A549 (cell line): ENCODE results near the gene MAP2K7. TPM values are rescaled to one million over a fixed set of nuclear protein-coding genes. Genes with fewer than 3 reads are reported as not detected.

Source experiments
- ATAC-seq, 2 experiments: fragments of 200-7000 bp in 1 of 2; fragments of >200 bp in 1 of 2; cut with Nextera tagmentation in 1 of 2; cut with Tn5 transposase in 1 of 2; 3 replicates each; pipeline versions ENCODE4 v1.8.0 to v1.9.1; 2018 to 2020; ENCODE audit warnings: mild to moderate bottlenecking in 1 of 2, moderate library complexity in 1 of 2
- CTCF ChIA-PET: fragments of 300-600 bp; sonication (Branson Sonifier 250); formaldehyde crosslinking; extraction: SDS; loops from one replicate; lab custom pipeline; 2021; ENCODE audit warnings: antibody characterized with exemption, inconsistent platforms; lab: Yijun Ruan, JAX
- POLR2A ChIA-PET: fragments of 350-600 bp; formaldehyde crosslinking; extraction: SDS; loops from one replicate; lab custom pipeline; 2021; ENCODE audit warnings: antibody characterized with exemption, inconsistent platforms; lab: Yijun Ruan, JAX
- DNase-seq, 2 experiments: peaks; one replicate each; pipeline versions ENCODE4 v3.0.0 to v3.0.0-alpha.2; 2011 to 2016; ENCODE audit warnings: low read depth in 1 of 2, low spot score in 1 of 2
- FAIRE-seq: peaks from 2 replicates; lab custom pipeline; 2011; peaks lifted over from hg19 to GRCh38; lab: Jason Lieb, UNC
- H3K27ac ChIP-seq, 2 experiments: fragments of >200 bp; sonication (Bioruptor Twin); formaldehyde crosslinking; 3 replicates each; pipeline ENCODE4 v1.5.1; 2016 to 2017
- H3K4me1 ChIP-seq: fragments of >200 bp; sonication (Bioruptor Twin); formaldehyde crosslinking; 3 replicates; pipeline ENCODE4 v1.6.1; 2016
- H3K4me2 ChIP-seq: fragments of >200 bp; sonication (Bioruptor Twin); formaldehyde crosslinking; 3 replicates; pipeline ENCODE4 v1.6.1; 2016
- H3K4me3 ChIP-seq: fragments of >200 bp; sonication (Bioruptor Twin); formaldehyde crosslinking; 3 replicates; pipeline ENCODE4 v1.5.1; 2016
- H3K9me3 ChIP-seq: fragments of >200 bp; sonication (Bioruptor Twin); formaldehyde crosslinking; 3 replicates; pipeline ENCODE4 v1.6.1; 2016
- CBX8 ChIP-seq: fragments of 200-600 bp; sonication (generic); IDR thresholded peaks from 2 replicates; pipeline ENCODE4 v1.6.1; 2016
- CHD4 ChIP-seq: fragments of 200-600 bp; sonication (generic); IDR thresholded peaks from 2 replicates; pipeline ENCODE4 v1.6.1; 2016; ENCODE audit warnings: antibody characterized with exemption, mild to moderate bottlenecking, borderline replicate concordance
- EP300 ChIP-seq, 2 experiments: fragments of >200 bp; sonication (Bioruptor Twin); formaldehyde crosslinking; IDR thresholded peaks; 2 replicates in 1 of 2; 3 replicates in 1 of 2; pipeline ENCODE4 v1.6.1; 2016 to 2017
- ESRRA ChIP-seq: fragments of 150-350 bp; IDR thresholded peaks from 2 replicates; pipeline ENCODE4 v1.6.1; 2014; ENCODE audit warnings: mild to moderate bottlenecking, low read length, borderline replicate concordance
- FOSB ChIP-seq: fragments of 250-450 bp; sonication (Bioruptor Pico); IDR thresholded peaks from 2 replicates; pipeline ENCODE4 v1.5.0; 2020; ENCODE audit warnings: mild to moderate bottlenecking, moderate library complexity
- HES2 ChIP-seq: fragments of >200 bp; sonication (Bioruptor Twin); formaldehyde crosslinking; IDR thresholded peaks from 2 replicates; pipeline ENCODE4 v1.6.1; 2016
- HOXA7 ChIP-seq: fragments of 250-450 bp; sonication (Bioruptor Pico); IDR thresholded peaks from 2 replicates; pipeline ENCODE4 v1.5.0; 2020; ENCODE audit warnings: mild to moderate bottlenecking, moderate library complexity
- KDM1A ChIP-seq: fragments of 200-600 bp; sonication (generic); IDR thresholded peaks from 2 replicates; pipeline ENCODE4 v1.6.1; 2016; ENCODE audit warnings: low read depth, mild to moderate bottlenecking
- MAFK ChIP-seq: fragments of 450-650 bp; IDR thresholded peaks from 2 replicates; pipeline ENCODE4 v1.6.1; 2014; ENCODE audit not compliant: partially characterized antibody
- NFE2L2 ChIP-seq: fragments of 150-350 bp; conservative IDR thresholded peaks from 2 replicates; pipeline ENCODE4 v1.6.1; 2014; ENCODE audit warnings: low read length
- PBX3 ChIP-seq: IDR thresholded peaks from 2 replicates; pipeline ENCODE4 v1.6.1; 2012
- POLR2A ChIP-seq: IDR thresholded peaks from 2 replicates; pipeline ENCODE4 v1.6.1; 2012; ENCODE audit warnings: mild to moderate bottlenecking, low read length
- RFX5 ChIP-seq: fragments of 450-650 bp; IDR thresholded peaks from 2 replicates; pipeline ENCODE4 v1.7.1; 2014; ENCODE audit warnings: antibody characterized with exemption, mild to moderate bottlenecking, moderate library complexity
- TP53 ChIP-seq: fragments of 250-450 bp; sonication (Bioruptor Pico); IDR thresholded peaks from 2 replicates; pipeline ENCODE4 v1.5.0; 2021; ENCODE audit warnings: mild to moderate bottlenecking, moderate library complexity
- ZC3H11A ChIP-seq: fragments of 450-650 bp; IDR thresholded peaks from 2 replicates; pipeline ENCODE4 v1.6.1; 2014; ENCODE audit warnings: antibody characterized with exemption, mild to moderate bottlenecking
- WGBS: methylation state at CpG from one replicate; pipeline ENCODE4 v1.1.6; 2017; ENCODE audit errors: missing lambda C conversion rate; 5-methylcytosine and 5-hydroxymethylcytosine counted together
- polyA plus RNA-seq, 4 experiments: library from polyadenylated mRNA; depleted of rRNA in 3 of 4; stranded (reverse); fragments of >200 nt; fragmentation: RNase III in 1 of 4; extraction: RNeasy Plus Mini Kit Qiagen cat#74134 plus additional on column Dnase treatment in 1 of 4; gene quantifications; 2 replicates in 3 of 4; 3 replicates in 1 of 4; pipeline ENCODE4 v1.2.3, GENCODE V29; 2011 to 2017
- TF ChIP-seq, protein P1 (sequence below): fragments of >200 bp; sonication (Bioruptor Twin); formaldehyde crosslinking; IDR thresholded peaks from 3 replicates; pipeline ENCODE4 v1.5.1; 2016
- TF ChIP-seq, protein P2 (sequence below): IDR thresholded peaks from 2 replicates; pipeline ENCODE4 v1.6.1; 2012
- TF ChIP-seq, protein P3 (sequence below): fragments of 200-600 bp; sonication (generic); IDR thresholded peaks from 2 replicates; pipeline ENCODE4 v1.6.1; 2016; ENCODE audit warnings: antibody characterized with exemption, mild to moderate bottlenecking, moderate library complexity

MAP2K7 gene
- polyA plus RNA-seq, 2 of the 4 experiments (the other 2 are of a cell fraction): 5.5 to 19.4 TPM

DNA sequence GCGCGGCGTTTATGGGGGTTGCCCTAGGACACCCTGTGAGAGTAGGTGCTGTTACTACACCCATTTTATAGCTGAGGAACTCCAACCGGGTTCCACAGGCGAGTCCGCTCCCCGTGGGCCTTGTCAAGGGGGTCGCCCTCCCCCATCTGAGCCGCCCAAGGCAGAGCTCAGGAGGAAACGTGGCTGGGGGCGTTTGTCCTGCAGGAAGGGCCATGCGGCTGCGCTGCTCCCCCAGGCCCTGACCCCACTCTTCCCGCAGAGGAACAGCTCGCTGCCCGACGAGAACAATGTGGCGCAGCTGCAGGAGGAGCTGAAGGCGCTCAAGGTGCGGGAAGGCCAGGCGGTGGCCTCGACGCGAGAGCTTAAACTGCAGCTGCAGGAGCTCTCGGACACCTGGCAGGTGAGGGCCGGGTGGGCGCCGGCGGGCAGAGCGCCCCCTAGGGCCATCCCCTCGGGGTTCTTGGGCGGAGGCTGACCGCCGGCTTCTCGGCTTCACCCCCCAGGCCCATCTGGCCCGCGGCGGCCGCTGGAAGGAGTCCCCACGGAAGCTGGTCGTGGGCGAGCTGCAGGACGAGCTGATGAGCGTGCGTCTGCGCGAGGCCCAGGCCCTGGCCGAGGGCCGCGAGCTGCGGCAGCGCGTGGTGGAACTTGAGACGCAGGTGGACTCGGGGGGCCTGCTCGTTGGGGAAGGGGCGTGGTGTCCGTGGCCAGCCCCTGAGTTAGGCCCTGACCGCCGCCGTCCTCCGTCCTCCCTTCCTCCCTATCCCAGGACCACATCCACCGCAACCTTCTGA, 41.9 kb upstream of the MAP2K7 start:
- no peak for TF ChIP-seq ZC3H11A
- TF ChIP-seq, protein P1, sequence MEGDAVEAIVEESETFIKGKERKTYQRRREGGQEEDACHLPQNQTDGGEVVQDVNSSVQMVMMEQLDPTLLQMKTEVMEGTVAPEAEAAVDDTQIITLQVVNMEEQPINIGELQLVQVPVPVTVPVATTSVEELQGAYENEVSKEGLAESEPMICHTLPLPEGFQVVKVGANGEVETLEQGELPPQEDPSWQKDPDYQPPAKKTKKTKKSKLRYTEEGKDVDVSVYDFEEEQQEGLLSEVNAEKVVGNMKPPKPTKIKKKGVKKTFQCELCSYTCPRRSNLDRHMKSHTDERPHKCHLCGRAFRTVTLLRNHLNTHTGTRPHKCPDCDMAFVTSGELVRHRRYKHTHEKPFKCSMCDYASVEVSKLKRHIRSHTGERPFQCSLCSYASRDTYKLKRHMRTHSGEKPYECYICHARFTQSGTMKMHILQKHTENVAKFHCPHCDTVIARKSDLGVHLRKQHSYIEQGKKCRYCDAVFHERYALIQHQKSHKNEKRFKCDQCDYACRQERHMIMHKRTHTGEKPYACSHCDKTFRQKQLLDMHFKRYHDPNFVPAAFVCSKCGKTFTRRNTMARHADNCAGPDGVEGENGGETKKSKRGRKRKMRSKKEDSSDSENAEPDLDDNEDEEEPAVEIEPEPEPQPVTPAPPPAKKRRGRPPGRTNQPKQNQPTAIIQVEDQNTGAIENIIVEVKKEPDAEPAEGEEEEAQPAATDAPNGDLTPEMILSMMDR: peak; percentile 12; the same call in 1 of the 3 replicates
- no peak for TF ChIP-seq TP53 (CRISPR knock-in tag)
- no peak for TF ChIP-seq KDM1A
- TF ChIP-seq ESRRA: no peak
- TF ChIP-seq NFE2L2: no peak
- no peak for TF ChIP-seq POLR2A
- peak overlapping the region; percentile 40 for H3K4me3 ChIP-seq
- H3K27ac ChIP-seq: peak overlapping the region in 1 of 2 experiments; percentile 51; a peak in 2 of 6 replicates
- FAIRE-seq (no peak), DNase-seq (no peak), ATAC-seq (no peak)
- POLR2A ChIA-PET: no interaction called here
- H3K9me3 ChIP-seq: no peaks in the 10 kb centered on the region
- WGBS: 59% methylated on average over 18 of the region's 63 CpGs
- H3K4me1 ChIP-seq: peaks cover 3% of the 10 kb centered on the region; the same call in 1 of the 3 replicates
- H3K4me2 ChIP-seq: peak overlapping the region; percentile 85
- CTCF ChIA-PET: interaction anchor here (1.0 to 5.2 kb wide), 4 partner anchors 7 to 56 kb away, joined by 3 to 25 read pairs (median 14); no protein-coding TSS in a partner anchor

DNA sequence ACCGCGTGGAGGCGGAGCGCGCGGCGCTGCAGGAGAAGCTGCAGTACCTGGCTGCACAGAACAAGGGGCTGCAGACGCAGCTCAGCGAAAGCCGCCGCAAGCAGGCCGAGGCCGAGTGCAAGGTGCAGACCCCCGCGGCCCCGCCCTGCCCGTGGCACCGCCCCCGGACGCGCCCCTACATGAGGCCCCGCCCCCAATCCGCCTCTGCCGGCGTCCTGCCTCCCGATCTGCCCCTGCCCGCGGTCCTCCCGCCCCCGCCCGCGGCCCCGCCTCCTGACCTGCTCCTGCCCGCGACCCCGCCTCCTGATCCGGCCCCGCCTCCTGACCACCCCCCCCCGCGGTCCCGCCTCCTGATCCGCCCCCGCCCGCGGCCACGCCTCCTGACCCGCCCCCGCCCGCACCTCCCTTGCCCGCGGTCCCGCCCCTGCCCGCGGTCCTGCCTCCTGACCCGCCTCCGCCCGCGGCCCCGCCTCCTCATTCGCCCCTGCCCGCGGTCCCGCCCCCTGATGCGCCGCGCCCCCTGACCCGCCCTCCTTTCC, 41.2 kb upstream of the MAP2K7 start:
- CTCF ChIA-PET: interaction anchor here (2.4 kb wide), 2 partner anchors 9 to 10 kb away, joined by 9 to 23 read pairs; no protein-coding TSS in a partner anchor
- FAIRE-seq: no peak
- peak; percentile 12 to 55; a peak in 3 of 6 replicates for ATAC-seq
- peak overlapping the region; percentile 40 for H3K4me3 ChIP-seq
- no CpG with 5 or more reads among the region's 67 CpGs for WGBS
- DNase-seq: peak in 1 of 2 experiments; percentile 73
- POLR2A ChIA-PET: no interaction called here
- H3K27ac ChIP-seq: peak overlapping the region in 1 of 2 experiments; percentile 51; a peak in 2 of 6 replicates
- no peak for TF ChIP-seq RFX5
- TF ChIP-seq FOSB (CRISPR knock-in tag): no peak
- no peak for TF ChIP-seq KDM1A
- TF ChIP-seq, all 56 proteins: peak for 0
- Histone ChIP-seq H3K4me1 (peaks cover 3% of the 10 kb centered on the region; the same call in 1 of the 3 replicates), H3K4me2 (peak overlapping the region; percentile 85), H3K9me3 (no peaks in the 10 kb centered on the region)

DNA sequence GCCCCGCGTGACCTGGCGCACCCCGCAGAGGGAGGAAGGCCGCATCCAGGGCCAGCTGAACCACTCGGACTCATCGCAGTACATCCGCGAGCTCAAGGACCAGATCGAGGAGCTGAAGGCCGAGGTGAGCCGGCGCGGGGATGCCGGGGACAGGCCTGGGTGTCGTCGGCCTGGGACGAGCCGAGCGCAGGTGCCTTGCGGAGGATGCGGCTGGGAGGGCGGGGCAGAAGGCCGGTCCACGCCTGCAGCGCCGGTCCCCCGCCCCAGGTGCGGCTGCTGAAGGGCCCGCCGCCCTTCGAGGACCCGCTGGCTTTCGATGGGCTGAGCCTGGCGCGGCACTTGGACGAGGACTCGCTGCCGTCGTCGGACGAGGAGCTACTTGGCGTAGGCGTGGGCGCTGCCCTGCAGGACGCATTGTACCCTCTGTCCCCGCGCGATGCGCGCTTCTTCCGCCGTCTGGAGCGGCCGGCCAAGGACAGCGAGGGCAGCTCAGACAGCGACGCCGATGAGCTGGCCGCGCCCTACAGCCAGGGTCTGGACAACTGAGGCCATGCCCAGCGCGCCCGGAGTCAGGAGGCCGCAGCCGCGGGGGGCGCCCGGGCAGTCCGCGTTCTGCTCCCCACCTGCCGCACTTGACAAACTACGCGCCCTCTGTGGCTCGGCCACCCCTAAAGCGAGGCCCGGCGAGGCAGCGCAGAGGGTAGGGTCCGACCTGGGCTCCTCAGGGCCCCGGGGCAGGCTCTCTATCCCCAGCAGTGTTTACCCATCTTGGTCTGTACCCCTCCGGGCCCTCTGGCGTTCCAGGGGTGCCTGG, 40.3 kb upstream of the MAP2K7 start:
- CTCF ChIA-PET: interaction anchor here (2.4 kb wide), 1 partner anchor 10 kb away, joined by 9 read pairs; no protein-coding TSS in a partner anchor
- H3K27ac ChIP-seq: no peak overlapping the region
- ATAC-seq (no peak), FAIRE-seq (no peak), DNase-seq (no peak)
- H3K4me3 ChIP-seq: no peak overlapping the region; the same call in 2 of the 3 replicates
- H3K4me2 ChIP-seq: peak overlapping the region; percentile 85; the same call in 1 of the 3 replicates
- POLR2A ChIA-PET: no interaction called here
- WGBS: 84% methylated on average over 12 of the region's 83 CpGs
- H3K9me3 ChIP-seq: no peaks in the 10 kb centered on the region
- peaks cover 5% of the 10 kb centered on the region for H3K4me1 ChIP-seq
- TF ChIP-seq, protein P1: no peak
- TF ChIP-seq HES2 (no peak), HOXA7 (no peak), TP53 (CRISPR knock-in tag) (no peak), EP300 (IDR thresholded peaks at IDR 0.05) (no peak), CHD4 (no peak), PBX3 (no peak), CBX8 (no peak), FOSB (CRISPR knock-in tag) (no peak), MAFK (no peak)
- TF ChIP-seq, protein P2, sequence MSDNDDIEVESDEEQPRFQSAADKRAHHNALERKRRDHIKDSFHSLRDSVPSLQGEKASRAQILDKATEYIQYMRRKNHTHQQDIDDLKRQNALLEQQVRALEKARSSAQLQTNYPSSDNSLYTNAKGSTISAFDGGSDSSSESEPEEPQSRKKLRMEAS: no peak
- TF ChIP-seq, protein P3, sequence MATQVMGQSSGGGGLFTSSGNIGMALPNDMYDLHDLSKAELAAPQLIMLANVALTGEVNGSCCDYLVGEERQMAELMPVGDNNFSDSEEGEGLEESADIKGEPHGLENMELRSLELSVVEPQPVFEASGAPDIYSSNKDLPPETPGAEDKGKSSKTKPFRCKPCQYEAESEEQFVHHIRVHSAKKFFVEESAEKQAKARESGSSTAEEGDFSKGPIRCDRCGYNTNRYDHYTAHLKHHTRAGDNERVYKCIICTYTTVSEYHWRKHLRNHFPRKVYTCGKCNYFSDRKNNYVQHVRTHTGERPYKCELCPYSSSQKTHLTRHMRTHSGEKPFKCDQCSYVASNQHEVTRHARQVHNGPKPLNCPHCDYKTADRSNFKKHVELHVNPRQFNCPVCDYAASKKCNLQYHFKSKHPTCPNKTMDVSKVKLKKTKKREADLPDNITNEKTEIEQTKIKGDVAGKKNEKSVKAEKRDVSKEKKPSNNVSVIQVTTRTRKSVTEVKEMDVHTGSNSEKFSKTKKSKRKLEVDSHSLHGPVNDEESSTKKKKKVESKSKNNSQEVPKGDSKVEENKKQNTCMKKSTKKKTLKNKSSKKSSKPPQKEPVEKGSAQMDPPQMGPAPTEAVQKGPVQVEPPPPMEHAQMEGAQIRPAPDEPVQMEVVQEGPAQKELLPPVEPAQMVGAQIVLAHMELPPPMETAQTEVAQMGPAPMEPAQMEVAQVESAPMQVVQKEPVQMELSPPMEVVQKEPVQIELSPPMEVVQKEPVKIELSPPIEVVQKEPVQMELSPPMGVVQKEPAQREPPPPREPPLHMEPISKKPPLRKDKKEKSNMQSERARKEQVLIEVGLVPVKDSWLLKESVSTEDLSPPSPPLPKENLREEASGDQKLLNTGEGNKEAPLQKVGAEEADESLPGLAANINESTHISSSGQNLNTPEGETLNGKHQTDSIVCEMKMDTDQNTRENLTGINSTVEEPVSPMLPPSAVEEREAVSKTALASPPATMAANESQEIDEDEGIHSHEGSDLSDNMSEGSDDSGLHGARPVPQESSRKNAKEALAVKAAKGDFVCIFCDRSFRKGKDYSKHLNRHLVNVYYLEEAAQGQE: no peak
